Neutrophil (primary cell): ENCODE data around the gene COL4A4.

Source experiments
- H3K27ac ChIP-seq: fragments of 200-600 bp; sonication (generic); 2 replicates; pipeline ENCODE4 v1.5.1; 2016; ENCODE audit warnings: mild to moderate bottlenecking, moderate library complexity
- H3K27me3 ChIP-seq: fragments of 200-600 bp; sonication (generic); 2 replicates; pipeline ENCODE4 v1.6.0; 2016; ENCODE audit warnings: mild to moderate bottlenecking
- H3K36me3 ChIP-seq: fragments of 200-600 bp; sonication (generic); 2 replicates; pipeline ENCODE4 v1.5.1; 2017
- H3K4me1 ChIP-seq, 2 experiments: fragments of 200-600 bp in 1 of 2; sonication (generic) in 1 of 2; 1 replicate in 1 of 2; 2 replicates in 1 of 2; pipeline versions ENCODE4 v1.5.1 to v1.6.1; 2013 to 2016; ENCODE audit warnings: low read depth in 1 of 2, low read length in 1 of 2, mild to moderate bottlenecking in 1 of 2, moderate library complexity in 1 of 2; ENCODE audit not compliant: control insufficient read depth in 1 of 2, insufficient read depth in 1 of 2
- H3K4me3 ChIP-seq, 2 experiments: fragments of 200-600 bp in 1 of 2; sonication (generic) in 1 of 2; 1 replicate in 1 of 2; 2 replicates in 1 of 2; pipeline ENCODE4 v1.5.1; 2013 to 2016; ENCODE audit warnings: low read depth in 1 of 2, low read length in 1 of 2, mild to moderate bottlenecking in 1 of 2, moderate library complexity in 1 of 2
- H3K9me3 ChIP-seq: fragments of 200-600 bp; sonication (generic); 2 replicates; pipeline ENCODE4 v1.5.1; 2016
- TF ChIP-seq, protein P1 (sequence below): fragments of 200-600 bp; sonication (generic); IDR thresholded peaks from 2 replicates; pipeline ENCODE4 v1.5.1; 2016; ENCODE audit warnings: antibody characterized with exemption

Gene COL4A4

GRCh38 chr2:227124811-227125210 lies 39.2 kb downstream of the COL4A4 start:
- TF ChIP-seq, protein P1, sequence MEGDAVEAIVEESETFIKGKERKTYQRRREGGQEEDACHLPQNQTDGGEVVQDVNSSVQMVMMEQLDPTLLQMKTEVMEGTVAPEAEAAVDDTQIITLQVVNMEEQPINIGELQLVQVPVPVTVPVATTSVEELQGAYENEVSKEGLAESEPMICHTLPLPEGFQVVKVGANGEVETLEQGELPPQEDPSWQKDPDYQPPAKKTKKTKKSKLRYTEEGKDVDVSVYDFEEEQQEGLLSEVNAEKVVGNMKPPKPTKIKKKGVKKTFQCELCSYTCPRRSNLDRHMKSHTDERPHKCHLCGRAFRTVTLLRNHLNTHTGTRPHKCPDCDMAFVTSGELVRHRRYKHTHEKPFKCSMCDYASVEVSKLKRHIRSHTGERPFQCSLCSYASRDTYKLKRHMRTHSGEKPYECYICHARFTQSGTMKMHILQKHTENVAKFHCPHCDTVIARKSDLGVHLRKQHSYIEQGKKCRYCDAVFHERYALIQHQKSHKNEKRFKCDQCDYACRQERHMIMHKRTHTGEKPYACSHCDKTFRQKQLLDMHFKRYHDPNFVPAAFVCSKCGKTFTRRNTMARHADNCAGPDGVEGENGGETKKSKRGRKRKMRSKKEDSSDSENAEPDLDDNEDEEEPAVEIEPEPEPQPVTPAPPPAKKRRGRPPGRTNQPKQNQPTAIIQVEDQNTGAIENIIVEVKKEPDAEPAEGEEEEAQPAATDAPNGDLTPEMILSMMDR = no peak
- no peaks in the 10 kb centered on the region for H3K9me3 ChIP-seq
- H3K36me3 ChIP-seq = no peaks in the 10 kb centered on the region
- no peak overlapping the region for H3K4me3 ChIP-seq
- H3K4me1 ChIP-seq = no peaks in the 10 kb centered on the region
- H3K27ac ChIP-seq = no peak overlapping the region
- peaks cover 5% of the 10 kb centered on the region for H3K27me3 ChIP-seq

- TF ChIP-seq, protein P1 = no peak
Measured at GRCh38 chr2:227123697-227124096, 40.3 kb downstream of the COL4A4 start.

DNA sequence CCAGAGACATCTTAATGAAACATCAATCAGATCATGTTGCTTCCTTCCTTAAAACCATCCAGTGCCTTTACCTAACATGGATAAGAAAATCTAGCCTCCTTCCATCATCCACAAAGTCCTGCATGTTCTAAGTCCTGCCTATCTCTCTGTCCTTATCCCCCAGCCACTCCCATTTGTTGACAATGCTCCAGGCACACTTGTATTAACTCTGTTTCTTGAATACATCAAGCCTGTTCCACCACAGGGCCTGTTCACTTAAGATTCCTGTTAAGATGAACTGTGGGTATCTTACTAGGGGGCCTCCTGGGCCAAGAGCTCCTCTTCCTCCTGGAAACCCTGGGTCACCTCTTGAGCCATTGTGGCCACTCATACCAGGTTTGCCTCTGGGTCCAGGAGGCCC lies 45.7 kb downstream of the COL4A4 start:
- H3K27ac ChIP-seq = no peak overlapping the region
- no peaks in the 10 kb centered on the region for H3K4me1 ChIP-seq
- H3K27me3 ChIP-seq = no peaks in the 10 kb centered on the region
- H3K36me3 ChIP-seq = no peaks in the 10 kb centered on the region
- TF ChIP-seq, protein P1 = no peak
- H3K9me3 ChIP-seq = no peaks in the 10 kb centered on the region
- no peak overlapping the region for H3K4me3 ChIP-seq

More at GRCh38 chr2:227123697-227124096, 40.3 kb downstream of the COL4A4 start:
- Histone ChIP-seq H3K9me3 (no peaks in the 10 kb centered on the region), H3K27ac (no peak overlapping the region), H3K4me1 (no peaks in the 10 kb centered on the region), H3K36me3 (no peaks in the 10 kb centered on the region), H3K27me3 (peaks cover 5% of the 10 kb centered on the region), H3K4me3 (no peak overlapping the region)

GRCh38 chr2:227117852-227118251 lies 46.2 kb downstream of the COL4A4 start:
- Histone ChIP-seq H3K27me3 (no peaks in the 10 kb centered on the region), H3K9me3 (no peaks in the 10 kb centered on the region), H3K4me3 (no peak overlapping the region), H3K4me1 (no peaks in the 10 kb centered on the region), H3K27ac (no peak overlapping the region), H3K36me3 (no peaks in the 10 kb centered on the region)
- TF ChIP-seq, protein P1 = no peak

- H3K27ac ChIP-seq = no peak overlapping the region
- no peaks in the 10 kb centered on the region for H3K4me1 ChIP-seq
- H3K36me3 ChIP-seq = no peaks in the 10 kb centered on the region
- no peaks in the 10 kb centered on the region for H3K27me3 ChIP-seq
- H3K4me3 ChIP-seq = no peak overlapping the region
- TF ChIP-seq, protein P1 = no peak
- H3K9me3 ChIP-seq = no peaks in the 10 kb centered on the region
Measured at GRCh38 chr2:227117027-227117426, 47.0 kb downstream of the COL4A4 start.

- H3K4me3 ChIP-seq = no peak overlapping the region
- H3K4me1 ChIP-seq = no peaks in the 10 kb centered on the region
- H3K27me3 ChIP-seq = no peaks in the 10 kb centered on the region
- TF ChIP-seq, protein P1 = no peak
- H3K9me3 ChIP-seq = no peaks in the 10 kb centered on the region
- H3K36me3 ChIP-seq = no peaks in the 10 kb centered on the region
- H3K27ac ChIP-seq = no peak overlapping the region
Measured at GRCh38 chr2:227115761-227116160, 48.2 kb downstream of the COL4A4 start.
